ENCODE measurements around the gene TMEM179. TPM values are rescaled to one million over a fixed set of nuclear protein-coding genes. Genes with fewer than 3 reads are reported as not detected.

TMEM179 gene
- total and polyA plus RNA-seq, 2 of the 8 experiments (the other 6 are each of a cell fraction or from before 2014, with no cell fraction given): 2.9 to 4.0 TPM

DNA sequence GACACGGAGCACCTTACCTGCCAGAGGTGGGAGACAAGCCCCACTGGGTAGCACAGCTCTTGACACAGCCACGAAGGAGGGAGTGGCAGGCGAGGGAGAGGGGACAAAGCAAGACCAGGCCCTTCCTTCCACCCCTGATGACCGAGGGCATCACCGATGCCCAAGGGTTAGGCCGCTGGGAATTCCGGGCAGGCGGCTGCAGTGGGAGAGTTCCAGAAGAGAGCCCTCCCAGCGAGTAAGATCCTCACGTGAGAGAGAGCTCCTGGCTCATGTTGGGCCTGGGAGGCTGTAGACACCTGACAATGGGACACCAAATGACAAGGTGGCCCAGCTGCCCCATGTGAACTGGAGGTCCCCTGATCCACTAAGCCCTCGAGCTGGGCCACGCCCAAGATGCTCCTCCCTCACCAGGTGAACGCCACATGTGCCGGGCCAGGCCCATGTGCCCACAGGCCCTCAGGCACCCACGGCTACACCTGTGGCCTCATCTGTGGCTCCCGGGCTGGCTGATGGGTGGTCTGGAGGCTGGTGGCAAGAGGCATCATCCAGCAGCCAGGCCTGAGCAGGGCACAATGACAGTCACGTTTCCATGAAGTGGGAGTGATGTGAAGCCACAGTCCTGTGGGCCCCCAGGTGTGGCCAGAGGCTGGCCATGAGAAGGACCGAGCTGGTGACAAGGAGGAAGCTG, 57.1 kb downstream of the TMEM179 start (continued):
- TF ChIP-seq, protein P1, sequence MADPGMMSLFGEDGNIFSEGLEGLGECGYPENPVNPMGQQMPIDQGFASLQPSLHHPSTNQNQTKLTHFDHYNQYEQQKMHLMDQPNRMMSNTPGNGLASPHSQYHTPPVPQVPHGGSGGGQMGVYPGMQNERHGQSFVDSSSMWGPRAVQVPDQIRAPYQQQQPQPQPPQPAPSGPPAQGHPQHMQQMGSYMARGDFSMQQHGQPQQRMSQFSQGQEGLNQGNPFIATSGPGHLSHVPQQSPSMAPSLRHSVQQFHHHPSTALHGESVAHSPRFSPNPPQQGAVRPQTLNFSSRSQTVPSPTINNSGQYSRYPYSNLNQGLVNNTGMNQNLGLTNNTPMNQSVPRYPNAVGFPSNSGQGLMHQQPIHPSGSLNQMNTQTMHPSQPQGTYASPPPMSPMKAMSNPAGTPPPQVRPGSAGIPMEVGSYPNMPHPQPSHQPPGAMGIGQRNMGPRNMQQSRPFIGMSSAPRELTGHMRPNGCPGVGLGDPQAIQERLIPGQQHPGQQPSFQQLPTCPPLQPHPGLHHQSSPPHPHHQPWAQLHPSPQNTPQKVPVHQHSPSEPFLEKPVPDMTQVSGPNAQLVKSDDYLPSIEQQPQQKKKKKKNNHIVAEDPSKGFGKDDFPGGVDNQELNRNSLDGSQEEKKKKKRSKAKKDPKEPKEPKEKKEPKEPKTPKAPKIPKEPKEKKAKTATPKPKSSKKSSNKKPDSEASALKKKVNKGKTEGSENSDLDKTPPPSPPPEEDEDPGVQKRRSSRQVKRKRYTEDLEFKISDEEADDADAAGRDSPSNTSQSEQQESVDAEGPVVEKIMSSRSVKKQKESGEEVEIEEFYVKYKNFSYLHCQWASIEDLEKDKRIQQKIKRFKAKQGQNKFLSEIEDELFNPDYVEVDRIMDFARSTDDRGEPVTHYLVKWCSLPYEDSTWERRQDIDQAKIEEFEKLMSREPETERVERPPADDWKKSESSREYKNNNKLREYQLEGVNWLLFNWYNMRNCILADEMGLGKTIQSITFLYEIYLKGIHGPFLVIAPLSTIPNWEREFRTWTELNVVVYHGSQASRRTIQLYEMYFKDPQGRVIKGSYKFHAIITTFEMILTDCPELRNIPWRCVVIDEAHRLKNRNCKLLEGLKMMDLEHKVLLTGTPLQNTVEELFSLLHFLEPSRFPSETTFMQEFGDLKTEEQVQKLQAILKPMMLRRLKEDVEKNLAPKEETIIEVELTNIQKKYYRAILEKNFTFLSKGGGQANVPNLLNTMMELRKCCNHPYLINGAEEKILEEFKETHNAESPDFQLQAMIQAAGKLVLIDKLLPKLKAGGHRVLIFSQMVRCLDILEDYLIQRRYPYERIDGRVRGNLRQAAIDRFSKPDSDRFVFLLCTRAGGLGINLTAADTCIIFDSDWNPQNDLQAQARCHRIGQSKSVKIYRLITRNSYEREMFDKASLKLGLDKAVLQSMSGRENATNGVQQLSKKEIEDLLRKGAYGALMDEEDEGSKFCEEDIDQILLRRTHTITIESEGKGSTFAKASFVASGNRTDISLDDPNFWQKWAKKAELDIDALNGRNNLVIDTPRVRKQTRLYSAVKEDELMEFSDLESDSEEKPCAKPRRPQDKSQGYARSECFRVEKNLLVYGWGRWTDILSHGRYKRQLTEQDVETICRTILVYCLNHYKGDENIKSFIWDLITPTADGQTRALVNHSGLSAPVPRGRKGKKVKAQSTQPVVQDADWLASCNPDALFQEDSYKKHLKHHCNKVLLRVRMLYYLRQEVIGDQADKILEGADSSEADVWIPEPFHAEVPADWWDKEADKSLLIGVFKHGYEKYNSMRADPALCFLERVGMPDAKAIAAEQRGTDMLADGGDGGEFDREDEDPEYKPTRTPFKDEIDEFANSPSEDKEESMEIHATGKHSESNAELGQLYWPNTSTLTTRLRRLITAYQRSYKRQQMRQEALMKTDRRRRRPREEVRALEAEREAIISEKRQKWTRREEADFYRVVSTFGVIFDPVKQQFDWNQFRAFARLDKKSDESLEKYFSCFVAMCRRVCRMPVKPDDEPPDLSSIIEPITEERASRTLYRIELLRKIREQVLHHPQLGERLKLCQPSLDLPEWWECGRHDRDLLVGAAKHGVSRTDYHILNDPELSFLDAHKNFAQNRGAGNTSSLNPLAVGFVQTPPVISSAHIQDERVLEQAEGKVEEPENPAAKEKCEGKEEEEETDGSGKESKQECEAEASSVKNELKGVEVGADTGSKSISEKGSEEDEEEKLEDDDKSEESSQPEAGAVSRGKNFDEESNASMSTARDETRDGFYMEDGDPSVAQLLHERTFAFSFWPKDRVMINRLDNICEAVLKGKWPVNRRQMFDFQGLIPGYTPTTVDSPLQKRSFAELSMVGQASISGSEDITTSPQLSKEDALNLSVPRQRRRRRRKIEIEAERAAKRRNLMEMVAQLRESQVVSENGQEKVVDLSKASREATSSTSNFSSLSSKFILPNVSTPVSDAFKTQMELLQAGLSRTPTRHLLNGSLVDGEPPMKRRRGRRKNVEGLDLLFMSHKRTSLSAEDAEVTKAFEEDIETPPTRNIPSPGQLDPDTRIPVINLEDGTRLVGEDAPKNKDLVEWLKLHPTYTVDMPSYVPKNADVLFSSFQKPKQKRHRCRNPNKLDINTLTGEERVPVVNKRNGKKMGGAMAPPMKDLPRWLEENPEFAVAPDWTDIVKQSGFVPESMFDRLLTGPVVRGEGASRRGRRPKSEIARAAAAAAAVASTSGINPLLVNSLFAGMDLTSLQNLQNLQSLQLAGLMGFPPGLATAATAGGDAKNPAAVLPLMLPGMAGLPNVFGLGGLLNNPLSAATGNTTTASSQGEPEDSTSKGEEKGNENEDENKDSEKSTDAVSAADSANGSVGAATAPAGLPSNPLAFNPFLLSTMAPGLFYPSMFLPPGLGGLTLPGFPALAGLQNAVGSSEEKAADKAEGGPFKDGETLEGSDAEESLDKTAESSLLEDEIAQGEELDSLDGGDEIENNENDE (IDR thresholded peaks at IDR 0.05; ENCODE audit: insufficient replicate concordance, low read length): no peak
- TF ChIP-seq SP2 (IDR thresholded peaks at IDR 0.05; ENCODE audit: low read length) (no peak), HDAC6 (IDR thresholded peaks at IDR 0.05; ENCODE audit: low read depth, low read length) (no peak)

Measured in H1 (cell line).